Lower lobe of right lung (tissue), 2 donors: Measurements from ENCODE around the gene SPHKAP. TPM values are rescaled to one million over a fixed set of nuclear protein-coding genes. Genes with fewer than 3 reads are reported as not detected.

ENCODE experiments used
- ATAC-seq, 2 donors: fragments of 200-7000 bp; cut with Tn5 transposase; one replicate each; pipeline ENCODE4 v1.9.1; 2020 to 2022; ENCODE audit warnings: mild to moderate bottlenecking in 2 of 2, moderate library complexity in 2 of 2
- DNase-seq: peaks from one replicate; pipeline ENCODE4 v3.0.0-alpha.2; 2020
- H3K27ac ChIP-seq: fragments of 200-600 bp; one replicate; pipeline ENCODE4 v1.8.0; 2022
- H3K27me3 ChIP-seq: fragments of 200-600 bp; one replicate; pipeline ENCODE4 v1.8.0; 2022; ENCODE audit warnings: low read depth
- H3K36me3 ChIP-seq: fragments of 200-600 bp; one replicate; pipeline ENCODE4 v1.8.0; 2022; ENCODE audit warnings: mild to moderate bottlenecking
- H3K4me1 ChIP-seq: fragments of 200-600 bp; one replicate; pipeline ENCODE4 v1.8.0; 2022
- H3K4me3 ChIP-seq: fragments of 200-600 bp; one replicate; pipeline ENCODE4 v1.8.0; 2022; ENCODE audit warnings: mild to moderate bottlenecking
- H3K9me3 ChIP-seq: fragments of 200-600 bp; one replicate; pipeline ENCODE4 v1.8.0; 2022
- CTCF ChIP-seq: fragments of 200-600 bp; IDR thresholded peaks from one replicate; pipeline ENCODE4 v1.8.0; 2022; ENCODE audit warnings: antibody characterized with exemption, mild to moderate bottlenecking
- intact Hi-C: fragments of 100-400 bp; cut with DNase I; formaldehyde crosslinking; loops from one replicate; pipeline ENCODE4 v1.11.0; 2022
- total RNA-seq: library from RNA; stranded (reverse); fragmentation: NEBNext Ultra II Directional; extraction: Animal tissue kit (Norgen Biotek cat#: 25700); gene quantifications from one replicate; pipeline ENCODE4 v1.2.1, GENCODE V29; 2021
- donor health status: DM: no; HTN: yes; CAD: no; lungs with severe emphysema.

The SPHKAP gene
- total RNA-seq, 1 donor from 2014 or later = 0.06 TPM

DNA sequence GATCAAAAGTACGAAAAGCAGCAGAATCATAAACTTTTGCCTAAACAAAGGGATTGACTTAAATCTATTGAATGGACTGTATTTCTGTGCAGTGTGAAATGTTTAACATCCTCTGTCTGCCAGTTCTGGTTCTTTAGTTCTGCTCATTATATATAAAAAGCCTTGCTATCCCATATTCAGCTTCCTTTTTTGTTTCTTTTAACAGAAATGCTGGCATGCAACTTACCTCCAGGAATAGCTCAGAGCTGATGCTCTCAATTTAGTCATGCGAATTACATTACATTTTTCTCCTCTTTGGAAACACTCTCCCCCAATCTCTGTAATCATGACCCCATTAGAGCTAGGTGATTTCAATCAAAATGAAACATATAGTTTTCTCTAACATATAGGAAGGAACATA is 73.6 kb downstream of the SPHKAP start:
- no peak overlapping the region for H3K27ac ChIP-seq
- H3K27me3 ChIP-seq = no peaks in the 10 kb centered on the region
- no peak overlapping the region for H3K4me3 ChIP-seq
- ATAC-seq (no peak), DNase-seq (no peak)
- TF ChIP-seq CTCF = no peak
- no peaks in the 10 kb centered on the region for H3K4me1 ChIP-seq
- no peaks in the 10 kb centered on the region for H3K36me3 ChIP-seq
- intact Hi-C loops = no loop called here
- H3K9me3 ChIP-seq = no peaks in the 10 kb centered on the region

GRCh38 chr2:228105526-228106250 is 75.8 kb downstream of the SPHKAP start:
- H3K36me3 ChIP-seq = no peaks in the 10 kb centered on the region
- DNase-seq = no peak
- no peak overlapping the region for H3K27ac ChIP-seq
- H3K4me1 ChIP-seq = no peaks in the 10 kb centered on the region
- H3K4me3 ChIP-seq = no peak overlapping the region
- no peak for TF ChIP-seq CTCF
- H3K27me3 ChIP-seq = no peaks in the 10 kb centered on the region
- no peaks in the 10 kb centered on the region for H3K9me3 ChIP-seq
- ATAC-seq = no peak
- intact Hi-C loops = no loop called here

DNA sequence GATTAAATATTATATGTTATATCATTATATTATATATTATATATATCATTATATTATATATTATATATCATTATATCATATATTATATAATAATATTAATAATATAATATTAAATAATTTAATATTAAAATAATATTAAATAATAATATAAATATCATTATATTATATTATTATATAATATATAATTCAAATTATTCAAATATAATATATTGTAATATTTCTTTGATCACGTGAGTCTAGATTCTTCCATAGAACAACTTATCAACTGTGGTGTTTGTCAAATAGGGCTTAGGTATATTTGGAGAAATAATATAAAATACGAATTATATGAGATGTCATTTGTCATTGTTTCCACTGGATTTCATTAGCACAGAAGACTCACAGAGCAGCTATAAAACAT is 77.3 kb downstream of the SPHKAP start:
- no peak for DNase-seq
- H3K36me3 ChIP-seq = no peaks in the 10 kb centered on the region
- no peaks in the 10 kb centered on the region for H3K4me1 ChIP-seq
- ATAC-seq = no peak
- H3K4me3 ChIP-seq = no peak overlapping the region
- H3K9me3 ChIP-seq = no peaks in the 10 kb centered on the region
- TF ChIP-seq CTCF = no peak
- intact Hi-C loops = no loop called here
- H3K27me3 ChIP-seq = no peaks in the 10 kb centered on the region
- H3K27ac ChIP-seq = no peak overlapping the region

DNA sequence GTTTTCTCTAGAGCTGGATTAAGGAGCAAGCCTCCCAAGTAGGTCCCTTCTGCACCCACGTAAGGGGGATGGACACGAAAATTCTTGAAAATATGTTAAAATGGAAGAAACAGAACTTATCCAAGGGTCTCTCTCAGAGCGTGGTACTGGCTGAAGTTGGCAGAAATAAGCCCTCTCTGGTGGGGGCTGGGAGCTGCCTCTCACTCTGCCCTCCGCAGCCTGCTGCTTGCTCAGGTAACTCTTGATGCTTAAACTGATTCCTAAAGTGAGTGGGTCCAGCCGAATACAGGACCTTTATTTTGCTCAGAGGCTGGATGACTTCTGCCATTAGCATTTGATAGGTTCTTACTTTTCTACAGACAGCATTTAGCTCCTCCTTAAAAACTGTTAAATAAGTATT is 78.1 kb downstream of the SPHKAP start:
- Histone ChIP-seq H3K27me3 (no peaks in the 10 kb centered on the region), H3K9me3 (no peaks in the 10 kb centered on the region), H3K4me3 (no peak overlapping the region), H3K36me3 (no peaks in the 10 kb centered on the region), H3K4me1 (no peaks in the 10 kb centered on the region), H3K27ac (no peak overlapping the region)
- DNase-seq (no peak), ATAC-seq (no peak)
- no peak for TF ChIP-seq CTCF
- intact Hi-C loops = no loop called here

DNA sequence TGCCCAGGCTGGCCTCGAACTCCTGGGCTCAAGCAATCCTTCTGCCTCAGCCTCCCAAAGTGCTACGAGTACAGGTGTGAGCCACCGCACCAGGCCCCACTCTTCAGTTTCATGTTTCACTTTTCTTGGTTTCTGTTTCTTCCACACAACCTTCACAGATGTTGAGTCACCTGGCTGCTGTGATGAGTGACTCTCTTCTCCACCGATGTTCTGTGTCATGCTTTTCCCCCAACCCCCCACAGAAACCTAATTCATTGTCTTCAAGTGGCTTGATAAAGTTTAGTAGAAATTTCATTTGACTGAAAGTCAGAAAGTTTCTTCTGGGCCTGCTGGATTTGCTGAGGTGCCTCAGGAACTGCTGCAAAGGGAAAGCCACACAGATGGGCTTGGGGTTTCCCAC is 78.5 kb downstream of the SPHKAP start:
- DNase-seq = no peak
- H3K4me3 ChIP-seq = no peak overlapping the region
- no peaks in the 10 kb centered on the region for H3K36me3 ChIP-seq
- no peak overlapping the region for H3K27ac ChIP-seq
- intact Hi-C loops = no loop called here
- no peak for ATAC-seq
- H3K27me3 ChIP-seq = no peaks in the 10 kb centered on the region
- no peak for TF ChIP-seq CTCF
- H3K4me1 ChIP-seq = no peaks in the 10 kb centered on the region
- H3K9me3 ChIP-seq = no peaks in the 10 kb centered on the region
